HG02970 (cell line): ENCODE data around the gene UNC79.
"Not testable (repeated sequence)": the region's sequence is repeated elsewhere in the genome, so short reads cannot be mapped to it uniquely, and the experiment has no call there.

Experiments used
- ATAC-seq: cut with Tn5 transposase; IDR thresholded peaks from one replicate; pipeline ENCODE4 v1.9.1; 2021; ENCODE audit warnings: mild to moderate bottlenecking, moderate library complexity, moderate number of reproducible peaks; ENCODE audit not compliant: unreplicated experiment, low FRiP score

UNC79 gene

DNA sequence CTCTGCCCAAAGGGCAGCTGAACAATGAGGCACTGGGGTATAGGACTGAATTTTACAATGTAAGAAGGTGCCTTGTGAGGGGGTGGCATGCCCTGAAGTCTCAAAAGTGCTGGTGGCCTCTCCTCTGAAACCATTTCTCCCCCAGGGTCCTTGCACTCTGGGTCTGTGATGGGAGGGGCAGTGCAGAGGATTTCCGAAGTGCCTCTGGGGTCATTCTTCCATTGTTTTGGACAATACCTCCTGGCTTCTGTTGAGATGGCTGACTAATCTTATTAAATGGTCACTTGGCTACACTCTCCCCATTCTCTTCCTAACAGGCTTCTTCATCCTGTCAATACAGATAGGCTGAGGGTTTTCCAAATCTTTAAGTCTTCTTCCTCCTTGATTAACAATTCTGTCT, 59.3 kb downstream of the UNC79 start:
- ATAC-seq, result no peak

DNA sequence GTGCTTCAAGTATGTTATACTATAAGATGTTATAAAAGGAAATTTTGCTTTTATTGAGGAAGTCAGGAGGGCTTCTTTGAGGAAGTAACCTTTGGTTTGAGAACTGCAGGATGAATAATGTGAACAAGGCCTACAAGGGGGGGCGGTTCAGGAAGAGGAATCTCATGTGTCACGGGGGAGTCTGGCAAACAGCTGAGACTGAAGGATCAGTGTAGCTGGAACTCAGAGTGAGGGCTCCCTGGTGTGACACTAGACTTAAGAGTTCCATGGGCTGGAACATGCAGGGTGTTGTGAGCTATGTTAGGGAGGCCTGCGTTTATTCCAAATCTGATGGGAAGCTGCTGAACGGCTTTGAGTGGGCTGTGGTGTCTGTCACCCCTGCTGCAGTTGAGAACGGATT, 62.3 kb downstream of the UNC79 start:
- no peak for ATAC-seq

DNA sequence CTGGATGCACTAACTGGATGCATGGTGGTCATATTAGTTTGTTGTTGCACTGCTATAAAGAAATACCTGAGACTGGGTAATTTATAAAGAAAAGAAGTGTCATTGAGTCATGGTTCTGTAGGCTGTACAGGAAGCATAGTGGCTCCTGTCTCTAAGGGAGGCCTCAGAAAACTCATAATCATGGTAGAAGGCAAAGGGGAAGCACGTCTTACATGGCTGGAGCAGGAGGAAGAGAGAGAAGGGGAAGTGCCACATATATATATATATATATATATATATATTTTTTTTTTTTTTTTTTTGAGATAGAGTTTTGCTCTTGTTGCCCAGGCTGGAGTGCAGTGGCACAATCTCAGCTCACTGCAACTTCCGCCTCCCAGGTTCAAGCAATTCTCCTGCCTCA, 62.9 kb downstream of the UNC79 start:
- not testable (repeated sequence) for ATAC-seq

DNA sequence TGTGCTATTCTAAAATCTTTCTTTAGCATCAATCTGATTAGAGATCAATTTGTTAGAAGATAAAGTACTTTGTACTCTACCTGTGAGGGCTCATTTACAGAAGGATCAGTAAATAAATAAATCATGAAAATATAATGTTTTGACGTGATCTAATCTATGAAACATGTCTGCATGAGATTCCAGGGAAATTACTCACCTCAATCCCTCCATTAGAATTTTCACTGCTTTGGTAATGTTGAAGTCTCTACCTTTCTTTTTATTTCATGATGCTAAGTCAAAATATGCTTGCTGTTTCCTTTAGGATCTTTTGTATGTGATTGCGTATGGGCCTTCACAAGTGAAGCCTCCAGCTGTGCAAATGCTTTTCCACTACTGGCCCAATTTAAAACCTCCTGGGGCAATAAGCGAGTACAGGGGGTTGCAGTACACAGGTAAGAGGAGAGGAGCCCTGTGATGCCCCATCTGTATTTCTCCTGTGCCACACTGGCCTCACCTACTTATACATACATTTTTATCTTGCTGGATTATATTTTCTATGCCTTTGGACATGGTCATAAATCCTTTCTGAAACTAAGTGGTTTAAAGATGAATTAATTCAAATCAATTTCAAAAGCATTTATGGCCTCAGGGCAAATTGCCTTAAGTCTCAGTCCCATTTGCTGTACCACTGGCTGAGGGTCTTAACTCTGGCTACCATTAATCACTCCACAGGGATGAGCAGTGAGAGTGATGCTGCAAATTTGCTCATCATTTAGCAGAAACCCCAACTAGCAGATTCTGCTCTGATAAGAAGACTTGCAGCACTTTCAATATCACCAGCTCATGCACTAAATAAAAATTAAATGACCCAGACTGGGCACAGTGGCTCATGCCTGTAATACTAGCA, 66.4 kb downstream of the UNC79 start:
- ATAC-seq, result no peak

DNA sequence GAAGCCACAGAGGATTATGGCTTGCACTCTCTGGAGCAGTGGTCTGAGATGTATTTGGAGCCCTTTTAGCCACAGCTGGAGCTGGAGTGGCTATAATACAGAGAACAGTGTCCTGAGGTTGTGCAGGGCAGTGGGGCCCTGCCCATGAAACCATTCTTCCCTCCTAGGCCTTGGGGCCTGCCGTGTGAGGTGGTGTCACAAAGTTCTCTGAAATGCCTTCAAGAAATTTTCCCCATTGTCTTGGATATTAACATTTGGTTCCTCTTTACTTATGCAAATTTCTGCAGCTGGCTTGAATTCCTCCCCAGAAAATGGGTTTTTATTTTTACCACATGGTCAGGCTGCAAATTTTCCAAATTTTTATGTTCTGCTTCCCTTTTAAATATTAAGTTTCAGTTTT, 79.3 kb downstream of the UNC79 start:
- no peak for ATAC-seq

DNA sequence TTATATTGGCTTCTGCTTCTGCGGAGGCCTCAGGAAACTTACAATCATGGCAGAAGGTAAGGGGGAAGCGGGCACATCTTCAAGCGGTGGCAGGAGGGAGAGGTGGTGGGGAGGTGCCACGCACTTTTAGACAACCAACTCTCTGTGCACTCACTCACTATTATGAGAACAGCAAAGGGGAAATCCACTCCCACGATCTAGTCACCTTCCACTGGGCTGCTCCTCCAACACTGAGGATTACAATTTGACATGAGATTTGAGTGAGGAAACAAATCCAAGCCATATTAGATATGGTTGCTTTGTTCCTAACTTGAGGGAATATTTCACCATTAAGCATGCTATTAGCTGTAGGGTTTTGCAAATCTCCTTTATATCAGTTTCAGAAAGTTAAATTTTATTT, 80.3 kb downstream of the UNC79 start:
- no peak for ATAC-seq

DNA sequence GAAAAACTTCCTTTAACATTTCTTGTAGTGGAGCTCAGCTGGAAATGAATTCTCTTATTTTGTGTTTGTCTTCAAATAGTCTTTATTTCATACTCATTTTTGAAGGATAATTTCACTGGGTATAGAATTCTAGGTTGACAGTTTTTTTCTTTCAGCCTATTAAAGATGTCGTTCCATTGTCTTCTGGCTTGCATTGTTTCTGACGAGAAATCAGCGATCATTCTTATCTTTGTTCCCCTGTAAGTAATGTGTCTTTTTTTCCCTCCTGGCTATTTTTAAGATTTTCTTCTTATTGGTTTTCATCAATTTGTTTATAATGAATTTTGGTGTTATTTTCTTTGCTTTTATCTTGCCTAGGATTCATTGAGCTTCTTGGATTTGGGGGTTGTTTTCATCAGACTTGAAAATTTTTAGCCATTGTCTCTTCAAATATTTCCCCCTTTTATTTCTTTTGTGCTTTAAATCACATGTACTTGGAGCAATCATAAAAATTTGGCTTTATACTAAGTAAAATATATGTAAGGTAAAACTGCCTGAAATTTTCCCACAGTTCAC, 89.4 kb downstream of the UNC79 start:
- no peak for ATAC-seq

DNA sequence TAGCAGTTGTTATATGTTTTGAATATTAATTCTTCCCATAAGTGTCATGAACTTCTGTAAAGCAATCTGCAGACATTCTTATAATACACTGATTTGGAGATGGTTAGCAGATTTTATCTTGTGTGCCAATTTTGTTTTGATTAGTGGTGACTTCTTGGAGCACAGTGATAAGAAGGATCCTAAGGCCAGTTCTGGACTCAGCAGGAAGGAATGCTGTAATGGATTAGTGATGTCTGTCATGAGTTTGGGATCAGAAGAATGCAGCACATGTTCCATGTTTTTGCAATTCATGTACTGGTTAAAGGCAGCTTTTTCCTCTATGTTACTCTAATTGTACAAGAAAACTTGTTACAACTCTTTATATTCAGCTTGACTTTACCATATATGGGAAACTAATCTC, 91.5 kb downstream of the UNC79 start:
- ATAC-seq, result no peak

DNA sequence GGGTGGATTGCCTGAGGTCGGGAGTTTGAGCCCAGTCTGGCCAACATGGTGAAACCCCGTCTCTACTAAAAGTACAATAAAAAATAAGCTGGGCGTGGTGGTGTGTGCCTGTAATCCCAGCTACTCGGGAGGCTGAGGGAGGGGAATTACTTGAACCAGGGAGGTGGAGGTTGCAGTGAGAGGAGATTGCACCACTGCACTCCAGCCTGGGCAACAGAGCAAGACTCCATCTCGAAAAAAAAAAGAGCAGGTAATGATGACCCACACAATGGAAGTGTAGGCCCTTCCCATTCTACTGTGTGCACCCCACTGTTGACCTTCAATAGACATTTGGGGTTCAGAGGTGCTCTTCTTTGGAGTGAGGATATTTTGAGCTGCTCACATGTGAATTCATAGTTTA, 94.5 kb downstream of the UNC79 start:
- ATAC-seq, result not testable (repeated sequence)

DNA sequence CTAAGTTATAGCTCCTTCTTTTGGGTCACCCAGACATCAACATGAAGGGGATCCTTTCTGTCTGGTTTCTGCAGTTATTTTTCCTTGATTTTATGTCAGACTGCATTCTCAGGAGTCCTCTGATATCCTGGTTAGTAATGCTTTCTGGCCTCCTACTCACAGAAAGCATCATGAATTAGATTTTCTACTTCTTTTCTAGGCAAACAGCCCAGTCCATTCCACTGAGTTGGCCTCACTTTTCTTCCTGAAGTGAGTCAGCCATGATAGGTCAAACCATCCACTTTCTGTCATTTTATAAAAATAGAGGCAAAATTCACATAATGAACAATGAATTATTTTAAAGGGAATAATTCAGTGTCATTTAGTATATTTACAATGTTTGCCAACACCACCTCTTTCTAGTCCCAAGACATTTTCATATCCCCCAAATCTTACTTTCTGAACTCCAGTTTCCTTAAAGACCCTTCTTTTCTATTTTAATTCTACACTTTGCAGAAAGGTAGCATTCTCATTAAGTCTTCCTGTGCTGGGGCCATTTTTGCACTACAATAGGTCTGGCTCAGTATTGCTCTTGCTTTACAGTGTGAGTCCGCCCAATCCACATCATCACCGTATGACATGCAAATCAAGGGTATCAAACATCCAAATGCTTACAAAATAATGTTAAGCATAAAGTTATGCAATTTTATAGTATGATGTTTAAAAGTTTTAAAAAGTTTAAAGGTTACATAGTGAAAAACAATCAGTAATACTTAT, 95.1 kb downstream of the UNC79 start:
- no peak for ATAC-seq

DNA sequence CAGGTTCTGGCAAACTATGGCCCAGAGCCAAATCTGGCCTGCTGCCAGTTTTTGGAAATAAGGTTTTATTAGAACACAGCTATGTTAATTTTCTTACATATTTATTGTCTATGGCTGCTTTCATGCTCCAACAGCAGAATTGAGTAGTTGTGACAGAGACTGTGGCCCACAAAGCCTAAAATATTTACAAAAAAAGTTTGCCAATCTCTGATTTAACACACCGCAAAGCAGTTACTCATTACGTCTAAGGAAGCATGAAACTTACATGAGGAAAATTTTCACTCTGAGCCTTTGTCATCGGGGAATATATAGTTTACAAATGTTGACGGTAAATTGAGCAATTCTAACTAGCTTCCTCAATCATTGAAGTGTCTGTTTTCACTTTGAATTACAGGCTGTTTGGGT, 96.5 kb downstream of the UNC79 start:
- no peak for ATAC-seq

DNA sequence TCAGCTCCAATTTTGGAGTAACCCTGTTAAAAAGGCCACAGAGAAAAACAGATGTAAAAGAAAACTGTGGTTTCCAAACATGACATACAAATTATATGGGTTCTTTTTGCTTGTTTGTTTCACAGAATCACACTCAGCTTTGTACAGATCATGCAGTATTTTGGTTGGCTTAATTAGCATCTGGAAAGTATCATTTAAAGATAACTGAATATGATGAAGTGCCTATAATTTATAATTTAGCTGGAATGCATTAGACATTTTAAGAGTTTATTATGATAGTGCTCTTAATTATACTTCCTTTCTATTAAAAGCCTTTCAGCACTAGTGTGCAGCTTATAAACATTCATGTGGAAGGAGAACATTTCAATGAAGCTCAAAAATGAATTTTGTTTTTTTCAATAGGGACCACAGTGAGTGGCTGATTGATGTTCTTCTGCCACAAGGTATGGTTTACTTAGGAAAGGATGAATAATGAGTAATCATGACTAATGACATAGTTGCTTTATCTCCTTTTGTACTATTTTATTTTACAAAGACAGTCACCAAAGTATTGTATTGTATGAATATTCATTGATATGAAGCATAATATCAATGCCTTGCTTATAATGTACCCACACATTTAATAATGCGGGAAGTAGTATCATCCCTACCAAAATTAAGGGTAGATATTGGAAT, 98.3 kb downstream of the UNC79 start:
- ATAC-seq, result no peak

DNA sequence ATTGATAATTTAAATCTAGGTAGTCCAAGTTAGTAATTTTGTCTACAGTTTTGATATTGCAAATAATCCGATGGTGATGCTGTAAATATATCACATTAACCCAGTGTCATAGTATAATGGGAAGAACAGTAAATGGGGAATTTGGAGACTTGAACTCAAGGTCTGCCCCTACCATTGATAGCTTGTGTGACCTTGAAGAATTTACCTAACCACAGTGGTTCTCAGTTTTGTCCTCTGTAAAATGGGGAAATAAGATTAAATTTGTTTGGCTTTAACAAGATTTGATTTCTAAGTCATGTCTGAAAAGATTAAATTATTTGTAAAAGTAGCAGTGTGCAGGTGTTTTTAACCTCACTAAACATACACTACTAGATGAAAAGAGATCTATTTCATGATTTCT, 100.9 kb downstream of the UNC79 start:
- no peak for ATAC-seq

DNA sequence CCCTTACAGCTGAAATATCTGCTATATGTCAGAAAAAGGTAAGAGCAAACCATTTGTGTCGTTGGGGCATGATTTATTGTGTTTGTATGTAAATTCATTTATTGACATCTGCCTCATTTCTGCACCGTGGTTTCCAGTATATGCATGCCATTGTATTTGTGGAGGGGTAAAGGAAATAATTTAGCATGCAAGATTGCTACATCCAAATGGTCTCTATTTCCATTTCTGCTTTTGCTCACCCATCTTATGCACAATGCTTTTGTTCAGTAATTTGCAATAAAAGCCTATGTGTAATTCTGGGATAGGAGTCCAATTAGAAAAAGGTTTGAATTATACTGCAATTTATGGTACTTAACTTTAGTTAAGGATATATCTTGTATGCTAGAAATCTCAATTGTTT, 101.8 kb downstream of the UNC79 start:
- no peak for ATAC-seq

DNA sequence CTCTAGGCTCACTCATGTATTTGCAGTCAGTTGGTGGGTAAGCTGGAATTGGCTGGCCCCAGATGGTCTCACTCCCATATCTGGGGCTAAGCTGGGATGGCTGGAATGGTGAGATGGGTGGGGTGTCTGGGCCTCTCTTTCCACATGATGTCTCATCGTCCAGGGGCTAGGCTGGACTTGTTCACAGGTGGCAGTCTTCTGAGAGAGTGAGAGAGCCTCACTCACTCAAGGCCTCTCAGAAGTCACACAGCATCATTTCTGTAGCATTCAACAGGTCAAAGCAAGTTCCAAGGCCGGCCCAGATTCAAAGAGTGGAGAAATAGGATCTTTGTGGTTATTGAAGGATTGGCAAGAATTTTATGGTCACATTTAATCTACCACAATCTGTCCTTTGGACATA, 102.7 kb downstream of the UNC79 start:
- no peak for ATAC-seq

DNA sequence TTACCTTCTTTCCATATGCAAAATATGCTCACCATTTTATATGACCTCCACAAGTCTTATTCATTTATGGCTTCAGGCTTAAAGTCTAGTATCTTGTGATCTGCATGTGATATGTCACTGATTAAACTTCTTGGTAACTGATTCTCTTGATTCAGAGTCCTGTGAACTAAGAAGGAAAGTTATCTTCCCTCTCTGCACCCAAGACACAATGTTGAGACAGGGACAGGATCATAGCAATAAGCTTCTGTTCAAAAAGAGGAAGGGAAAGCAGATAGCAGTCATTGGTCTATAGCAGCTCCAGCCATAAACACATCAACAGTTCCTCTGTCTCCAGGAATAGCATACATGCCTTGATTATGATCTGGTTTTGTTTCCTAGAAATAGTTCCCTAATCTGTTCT, 103.1 kb downstream of the UNC79 start:
- no peak for ATAC-seq

DNA sequence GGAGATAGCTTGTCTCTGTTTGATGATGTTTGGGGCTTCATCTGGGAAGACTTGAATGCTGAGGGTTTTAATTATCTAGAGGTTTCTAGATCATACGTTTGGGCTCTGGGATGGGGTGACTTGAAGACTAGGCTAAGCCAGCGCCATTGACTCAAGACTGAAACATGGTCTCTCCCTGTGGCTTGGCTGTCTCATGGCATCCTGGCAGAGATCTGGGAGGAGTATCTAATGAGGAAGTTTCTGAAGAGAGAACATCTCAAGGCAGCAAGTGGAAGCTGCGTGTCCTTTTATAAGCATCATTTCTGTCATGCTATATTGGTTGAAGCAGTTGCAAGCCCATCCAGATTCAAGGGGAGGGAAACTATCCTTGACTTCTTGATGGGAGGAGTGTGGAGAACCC, 104.8 kb downstream of the UNC79 start:
- ATAC-seq, result no peak

DNA sequence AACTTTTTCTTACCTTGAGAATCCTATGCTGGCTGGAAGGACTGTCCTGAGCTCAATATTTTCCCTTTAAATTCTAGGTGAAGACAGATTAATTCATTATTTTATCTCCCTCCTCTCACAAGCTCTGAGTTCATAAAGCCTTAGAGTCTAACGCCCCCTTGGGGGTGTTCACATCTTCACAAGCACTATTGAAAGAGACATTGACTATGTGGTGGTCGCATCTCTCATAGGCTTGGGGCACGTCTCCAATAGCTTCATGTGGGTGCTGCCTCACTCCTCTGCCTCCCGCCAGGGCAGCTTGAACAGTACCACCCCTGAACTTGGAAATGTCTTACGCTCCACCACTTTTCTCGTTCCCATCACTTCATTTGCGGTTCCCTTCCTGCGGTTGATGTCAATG, 106.2 kb downstream of the UNC79 start:
- no peak for ATAC-seq

DNA sequence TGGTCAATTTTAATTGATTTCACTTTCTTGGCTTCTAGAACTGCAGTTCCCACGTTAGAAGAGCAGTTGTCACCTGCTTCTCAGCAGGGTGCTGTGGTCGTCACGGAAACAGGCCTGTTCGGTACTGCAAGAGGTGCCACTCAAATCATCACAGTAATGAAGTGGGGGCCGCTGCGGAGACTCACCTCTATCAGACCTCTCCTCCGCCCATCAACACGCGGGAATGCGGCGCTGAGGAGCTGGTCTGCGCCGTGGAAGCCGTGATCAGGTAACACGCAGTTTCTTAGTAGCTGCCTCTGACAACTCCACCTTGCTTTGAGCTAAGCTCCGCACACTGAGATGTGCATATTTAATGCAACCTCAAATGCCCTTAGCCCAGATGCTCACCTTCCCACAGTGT, 107.2 kb downstream of the UNC79 start:
- ATAC-seq, result no peak

DNA sequence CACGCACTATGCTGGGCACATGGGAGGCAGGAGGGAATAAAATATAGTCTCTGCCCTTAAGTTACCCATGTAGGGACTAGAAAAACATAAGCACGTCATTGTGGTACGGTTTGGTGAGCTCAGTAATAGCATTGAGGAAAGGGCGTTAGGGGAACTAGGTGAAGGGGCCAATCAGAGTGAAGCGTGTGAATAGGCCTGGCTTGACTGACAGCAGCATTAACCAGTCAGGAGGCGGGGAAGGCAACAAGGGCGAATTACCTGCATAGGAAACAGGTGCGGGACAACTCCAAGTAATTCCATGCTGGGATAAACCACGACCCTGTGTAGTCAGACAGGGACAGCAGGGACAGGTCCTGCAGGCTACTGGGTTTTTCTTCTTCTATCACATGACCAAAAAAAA, 107.7 kb downstream of the UNC79 start:
- ATAC-seq, result no peak

DNA sequence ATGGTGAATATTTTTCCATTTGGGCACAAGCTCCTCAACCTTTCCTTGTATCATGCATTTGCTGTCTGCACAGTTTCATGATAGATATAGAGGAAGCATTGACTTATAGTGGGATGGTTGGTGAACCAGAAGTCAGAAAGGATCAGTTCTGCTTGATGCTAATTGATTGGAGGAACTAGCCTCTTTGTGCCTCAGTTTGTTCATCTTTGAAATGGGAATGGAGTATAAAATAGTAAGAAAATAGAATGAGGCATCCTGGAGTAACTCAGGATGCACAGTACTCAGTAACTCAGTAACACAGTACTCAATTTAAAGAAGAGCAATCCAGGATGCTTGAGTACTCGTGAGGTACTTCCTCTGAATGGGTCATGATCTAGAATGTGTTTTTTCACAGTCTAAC, 109.5 kb downstream of the UNC79 start:
- ATAC-seq, result no peak
